DMS114 treated with DMSO at 0.1 percent for 48 hours (cell line): Measurements from ENCODE around the gene MTCH1.

ENCODE experiments used
- DNase-seq: peaks from one replicate; lab custom pipeline; 2025; ENCODE audit not compliant: unreplicated experiment; lab: John Stamatoyannopoulos, UW

MTCH1 gene, protein sequence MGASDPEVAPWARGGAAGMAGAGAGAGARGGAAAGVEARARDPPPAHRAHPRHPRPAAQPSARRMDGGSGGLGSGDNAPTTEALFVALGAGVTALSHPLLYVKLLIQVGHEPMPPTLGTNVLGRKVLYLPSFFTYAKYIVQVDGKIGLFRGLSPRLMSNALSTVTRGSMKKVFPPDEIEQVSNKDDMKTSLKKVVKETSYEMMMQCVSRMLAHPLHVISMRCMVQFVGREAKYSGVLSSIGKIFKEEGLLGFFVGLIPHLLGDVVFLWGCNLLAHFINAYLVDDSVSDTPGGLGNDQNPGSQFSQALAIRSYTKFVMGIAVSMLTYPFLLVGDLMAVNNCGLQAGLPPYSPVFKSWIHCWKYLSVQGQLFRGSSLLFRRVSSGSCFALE

DNA sequence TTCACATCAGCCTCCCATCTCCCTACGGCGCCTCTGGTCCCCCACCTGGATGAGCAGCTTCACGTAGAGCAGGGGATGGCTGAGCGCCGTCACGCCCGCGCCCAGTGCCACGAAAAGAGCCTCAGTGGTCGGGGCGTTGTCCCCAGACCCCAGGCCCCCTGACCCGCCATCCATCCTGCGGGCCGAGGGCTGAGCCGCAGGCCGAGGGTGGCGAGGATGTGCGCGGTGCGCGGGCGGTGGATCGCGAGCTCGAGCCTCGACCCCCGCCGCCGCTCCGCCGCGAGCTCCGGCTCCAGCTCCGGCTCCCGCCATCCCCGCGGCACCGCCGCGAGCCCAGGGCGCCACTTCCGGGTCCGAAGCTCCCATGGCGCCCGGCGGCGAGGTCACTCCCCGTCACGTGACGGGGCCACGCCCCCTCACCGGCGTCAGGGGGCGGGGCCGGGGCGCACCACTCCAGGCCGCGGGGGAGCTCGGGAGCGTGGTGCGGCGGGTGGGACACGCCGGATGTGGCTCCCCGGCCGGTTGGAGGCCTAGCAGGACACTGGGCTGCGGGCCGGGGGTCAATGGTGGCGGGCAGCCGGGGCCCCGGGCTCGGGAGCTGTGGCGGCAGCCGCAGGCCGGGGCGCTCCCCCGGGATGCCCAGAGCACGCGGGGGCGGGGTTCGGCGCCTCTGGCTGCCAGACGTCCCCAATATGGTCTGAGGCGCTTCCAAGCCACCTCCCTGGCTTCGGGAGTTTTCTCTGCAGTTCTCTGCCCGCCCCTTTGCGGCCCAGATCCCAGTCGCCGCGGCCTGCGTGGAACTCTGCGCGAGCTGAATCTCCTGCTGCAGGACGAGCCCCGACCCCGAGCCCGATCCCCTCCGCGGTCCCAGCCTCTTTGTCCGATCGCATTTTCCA lies at the start of gene MTCH1:
TSS of gene MTCH1 (minus strand) at position 389 of the 896 bp plus-strand sequence. CDS start at position 366, 23 bp downstream.
- peak; percentile 79 for DNase-seq

DNA sequence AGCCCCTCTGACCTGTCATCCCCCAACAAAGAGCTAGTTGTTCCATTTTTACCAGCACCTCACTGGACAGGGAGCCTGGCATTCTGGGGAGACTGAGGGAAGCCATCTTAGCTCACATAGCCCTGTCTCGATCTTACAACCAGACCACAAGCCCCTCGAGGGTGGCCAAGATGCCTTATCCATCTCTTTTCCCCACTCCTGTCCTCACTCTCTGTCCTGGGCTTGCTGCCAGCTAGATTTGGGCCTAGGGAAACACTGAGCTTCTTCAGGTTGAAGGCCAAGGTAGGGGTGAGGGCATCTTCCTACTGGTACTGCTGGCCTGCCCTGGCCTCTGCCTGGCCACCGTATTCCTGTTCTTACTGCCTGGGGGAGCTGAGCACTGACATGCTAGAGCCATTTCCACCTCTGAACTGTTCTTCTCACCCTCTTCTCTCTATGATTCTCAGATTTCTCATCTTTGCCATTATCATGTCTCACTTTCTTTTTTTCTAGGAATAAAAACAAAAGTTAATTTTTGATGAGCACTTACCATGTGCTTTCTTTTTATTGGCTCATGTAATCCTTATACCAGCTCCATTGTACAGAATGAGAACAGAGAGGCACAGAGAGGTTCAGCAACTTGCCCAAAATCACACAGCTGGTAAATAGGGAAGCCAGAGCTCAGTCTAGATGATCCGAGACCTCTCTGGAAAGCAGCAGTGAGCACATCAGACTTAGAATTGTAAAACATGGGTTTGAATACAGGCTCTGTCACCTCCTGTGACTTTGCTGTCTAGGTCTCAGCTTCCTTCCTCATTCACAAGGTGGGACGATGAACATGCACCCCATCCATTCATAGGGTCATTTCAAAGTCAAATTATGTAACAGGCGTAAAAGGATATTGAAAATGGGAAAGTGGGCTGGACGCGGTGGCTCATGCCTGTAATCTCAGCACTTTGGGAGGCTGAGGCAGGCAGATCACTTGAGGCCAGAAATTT lies 48.1 kb upstream of the MTCH1 start:
- DNase-seq = no peak

DNA sequence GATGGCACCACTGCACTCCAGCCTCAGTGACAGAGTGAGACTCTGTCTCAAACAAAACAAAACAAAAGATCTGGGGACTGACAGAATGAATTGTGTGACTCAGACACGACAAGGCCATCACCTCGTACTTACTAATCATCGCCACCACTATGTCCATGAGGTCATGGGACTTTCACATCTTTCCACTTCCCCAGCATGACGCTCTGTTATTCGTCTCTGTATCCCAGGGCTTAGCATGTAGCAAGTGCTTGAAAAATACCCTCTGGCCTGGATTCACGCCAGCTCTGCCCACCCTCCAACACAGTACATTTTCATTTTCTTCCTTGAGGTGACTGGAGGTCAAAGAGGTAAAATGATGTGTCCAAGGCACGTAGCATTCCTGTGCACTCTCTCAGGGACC lies 47.3 kb upstream of the MTCH1 start:
- DNase-seq = no peak

DNA sequence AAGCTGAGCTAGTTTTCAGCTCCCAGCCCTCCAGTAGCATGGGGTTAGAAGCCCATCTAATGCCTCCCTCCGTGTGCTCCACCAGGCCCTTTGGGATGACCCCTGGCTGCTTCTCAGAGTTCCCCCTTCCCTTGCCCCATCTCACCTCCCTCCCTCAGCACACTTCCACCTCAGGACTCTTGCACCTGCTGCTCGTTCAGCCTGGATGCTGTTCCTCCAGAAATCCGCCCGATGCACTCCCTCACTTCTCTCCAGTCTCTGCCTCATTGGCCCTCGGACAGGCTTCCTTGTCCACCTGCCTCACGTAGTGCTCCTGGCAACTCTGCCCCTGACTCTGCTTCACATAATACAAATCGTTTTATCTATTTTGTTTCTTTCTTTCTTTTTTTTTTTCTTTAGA lies 46.2 kb upstream of the MTCH1 start:
- no peak for DNase-seq

DNA sequence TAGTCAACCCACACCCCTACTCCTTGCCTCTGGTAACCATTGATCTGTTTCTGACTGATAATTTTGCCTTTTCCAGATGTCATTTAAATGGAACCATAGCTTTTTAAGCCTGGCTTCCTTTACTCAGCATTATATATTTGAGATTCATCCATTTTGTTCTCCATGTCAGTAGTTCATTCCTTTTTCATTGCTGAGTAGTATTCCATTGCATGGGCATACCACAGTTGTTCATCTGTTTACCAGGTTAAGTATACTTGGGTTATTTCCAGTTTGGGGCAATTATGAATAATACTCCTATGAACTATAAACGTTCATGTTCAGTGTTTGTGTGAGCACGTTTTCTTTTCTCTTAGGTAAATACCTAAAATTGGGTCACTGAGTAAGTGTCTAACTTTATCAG lies 44.6 kb upstream of the MTCH1 start:
- no peak for DNase-seq

DNA sequence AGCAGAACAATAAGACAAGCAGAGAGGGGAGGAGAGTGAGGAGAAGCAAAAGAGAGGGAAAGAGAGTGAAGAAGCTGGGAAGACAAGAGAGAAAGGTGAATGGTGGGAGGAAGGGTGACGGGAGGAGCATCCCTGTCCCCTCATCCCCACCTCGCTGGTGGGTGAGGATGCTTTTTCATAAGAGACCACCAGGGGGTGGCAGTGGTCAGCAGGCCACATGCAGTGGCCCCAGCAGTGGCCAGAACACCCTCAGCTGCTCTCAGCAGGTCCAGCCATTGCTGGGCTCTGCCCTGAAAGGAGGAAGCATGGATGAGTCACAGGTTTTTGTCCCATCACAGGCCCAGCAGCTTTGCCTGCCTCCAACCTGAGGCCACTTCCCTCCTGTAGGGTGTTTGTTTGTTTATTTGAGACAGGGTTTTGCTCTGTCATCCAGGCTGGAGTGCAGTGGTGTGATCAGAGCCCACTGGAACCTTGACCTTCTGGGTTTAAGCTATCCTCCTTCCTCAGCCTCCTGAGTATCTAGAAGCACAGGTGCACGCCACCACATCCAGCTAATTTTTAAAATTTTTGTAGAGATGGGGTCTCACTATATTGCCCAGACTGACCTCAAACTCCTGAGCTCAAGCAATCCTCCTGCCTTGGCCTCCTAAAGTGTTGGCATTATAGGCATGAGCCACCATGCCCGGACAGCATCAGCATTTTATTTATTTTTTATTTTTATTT lies 43.4 kb upstream of the MTCH1 start:
- DNase-seq = peak; percentile 44

DNA sequence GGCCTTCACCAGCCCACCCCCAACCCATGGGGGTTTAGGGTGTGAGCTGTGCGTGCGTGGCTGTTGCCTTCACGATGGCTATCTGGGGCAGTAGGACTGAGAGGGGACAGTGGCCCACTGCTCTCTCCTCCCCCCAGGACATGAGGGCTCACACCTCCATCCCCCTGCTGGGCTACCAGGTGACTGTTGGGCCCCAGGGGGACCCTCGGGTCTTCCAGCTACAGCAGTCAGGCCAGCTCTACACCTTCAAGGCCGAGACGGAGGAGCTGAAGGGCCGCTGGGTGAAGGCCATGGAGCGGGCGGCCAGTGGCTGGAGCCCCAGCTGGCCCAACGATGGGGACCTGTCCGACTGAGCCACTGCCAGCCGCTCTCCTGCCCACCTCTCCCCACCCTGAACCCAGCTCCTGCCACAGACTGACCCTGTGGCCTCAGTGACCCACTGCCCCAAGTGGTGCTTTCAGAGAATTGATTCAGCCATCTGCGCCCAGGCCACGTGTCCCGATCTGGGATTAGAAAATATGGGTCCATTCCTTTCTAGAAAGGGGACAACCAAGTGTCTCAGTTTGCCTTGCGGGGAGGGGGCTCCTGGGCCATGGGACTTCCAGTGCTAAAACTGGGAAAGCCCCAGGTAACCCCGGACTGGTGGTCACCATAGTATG lies 41.9 kb upstream of the MTCH1 start:
- DNase-seq = no peak

DNA sequence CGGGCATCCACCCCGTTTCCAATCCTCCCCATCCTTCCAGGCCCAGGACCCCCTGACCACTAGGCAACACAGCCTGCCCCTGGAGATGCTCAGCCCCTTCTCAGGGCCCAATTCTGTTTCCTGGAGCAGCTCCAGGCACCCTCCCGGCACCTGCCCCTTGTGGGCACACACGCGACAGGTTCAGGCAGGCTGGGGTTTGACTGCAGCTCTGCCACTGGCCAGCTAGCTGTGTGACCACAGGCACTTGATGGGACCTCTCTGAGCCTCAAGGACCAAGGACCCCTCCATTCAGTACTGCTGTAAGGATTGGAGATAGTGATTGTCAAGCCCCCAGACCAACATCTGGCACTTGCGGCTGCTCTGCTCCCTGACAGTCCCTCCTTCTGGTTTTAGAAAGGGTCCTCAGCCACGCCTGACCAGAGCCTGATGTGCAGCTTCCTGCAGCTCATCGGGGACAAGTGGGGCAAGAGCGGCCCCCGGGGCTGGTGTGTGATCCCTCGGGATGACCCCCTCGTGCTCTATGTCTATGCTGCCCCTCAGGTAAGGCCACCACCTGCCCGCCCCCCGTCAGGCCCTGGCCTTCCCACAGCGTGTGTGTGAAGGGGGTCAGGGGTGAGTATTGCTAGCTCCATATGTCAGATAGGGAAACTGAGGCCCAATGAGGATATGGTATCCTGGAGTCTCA lies 41.2 kb upstream of the MTCH1 start:
- no peak for DNase-seq

DNA sequence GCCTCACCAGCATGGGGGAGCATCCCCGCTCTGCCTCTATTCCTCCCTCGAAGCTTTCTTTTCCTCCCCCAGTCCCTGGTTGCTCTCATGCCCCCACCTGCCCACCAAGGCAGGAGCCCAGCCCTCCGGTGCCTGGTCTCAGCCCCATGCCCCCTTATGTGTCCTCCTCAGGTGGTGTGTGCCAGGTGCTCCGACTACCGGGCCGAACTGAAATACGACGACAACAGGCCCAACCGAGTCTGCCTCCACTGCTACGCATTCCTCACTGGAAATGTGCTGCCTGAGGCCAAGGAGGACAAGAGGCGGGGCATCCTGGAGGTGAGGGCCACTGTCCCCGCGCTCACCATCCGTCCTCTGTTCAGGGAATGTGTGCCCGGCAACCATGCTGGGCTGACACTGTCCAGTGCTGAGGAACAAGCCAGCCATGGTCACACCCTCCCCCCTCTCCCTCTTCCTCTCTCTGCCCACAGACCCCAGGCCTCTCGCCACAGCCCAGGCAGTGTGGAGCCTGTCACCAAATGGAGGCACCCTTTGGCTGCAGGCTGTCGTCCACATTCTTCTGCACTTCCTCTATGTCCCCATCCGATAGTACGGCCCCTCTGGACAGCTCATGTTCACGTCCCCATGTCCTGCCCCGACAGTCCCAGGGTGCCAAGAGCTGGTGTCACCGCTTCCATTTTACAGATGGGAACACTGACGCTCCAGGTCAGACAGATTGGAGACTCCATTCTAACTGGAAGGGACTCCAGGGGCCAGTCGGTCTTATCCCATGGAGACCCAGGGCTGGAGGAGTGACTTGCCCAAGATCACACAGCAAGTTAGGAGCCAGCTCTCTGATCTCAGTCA lies 39.8 kb upstream of the MTCH1 start:
- no peak for DNase-seq

DNA sequence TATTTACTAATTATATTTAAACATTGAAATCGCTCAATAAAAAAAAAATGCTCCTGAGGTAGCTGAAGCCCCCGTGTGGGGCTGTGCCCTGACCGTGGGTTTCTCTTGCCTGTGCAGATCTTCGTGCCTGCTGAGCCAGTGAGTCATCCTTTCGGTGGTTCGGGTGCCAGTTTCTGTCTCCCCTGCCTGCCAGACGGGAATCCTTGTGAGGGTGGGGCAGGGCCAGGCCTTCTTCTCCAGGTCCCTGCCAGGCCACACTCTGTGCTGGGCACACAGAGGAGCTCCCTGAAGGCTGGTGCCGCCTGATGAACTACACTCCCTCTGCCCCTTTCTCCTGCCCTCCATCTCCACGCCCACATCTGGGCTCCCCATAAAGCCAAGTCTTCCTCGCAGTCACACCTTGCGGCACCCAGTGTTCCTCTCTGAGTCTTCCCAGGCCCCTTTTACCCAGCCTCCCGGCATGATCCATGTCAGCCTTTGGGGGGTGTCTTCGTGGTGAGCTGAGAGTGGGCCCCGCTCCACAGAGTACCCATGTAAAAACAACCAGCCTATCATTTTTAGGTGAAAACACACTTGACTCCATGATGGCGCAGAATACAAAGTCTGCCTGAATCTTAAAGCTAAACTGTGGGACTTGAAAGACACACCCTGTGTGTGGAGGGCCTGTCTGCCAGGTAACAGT lies 38.8 kb upstream of the MTCH1 start:
- no peak for DNase-seq

DNA sequence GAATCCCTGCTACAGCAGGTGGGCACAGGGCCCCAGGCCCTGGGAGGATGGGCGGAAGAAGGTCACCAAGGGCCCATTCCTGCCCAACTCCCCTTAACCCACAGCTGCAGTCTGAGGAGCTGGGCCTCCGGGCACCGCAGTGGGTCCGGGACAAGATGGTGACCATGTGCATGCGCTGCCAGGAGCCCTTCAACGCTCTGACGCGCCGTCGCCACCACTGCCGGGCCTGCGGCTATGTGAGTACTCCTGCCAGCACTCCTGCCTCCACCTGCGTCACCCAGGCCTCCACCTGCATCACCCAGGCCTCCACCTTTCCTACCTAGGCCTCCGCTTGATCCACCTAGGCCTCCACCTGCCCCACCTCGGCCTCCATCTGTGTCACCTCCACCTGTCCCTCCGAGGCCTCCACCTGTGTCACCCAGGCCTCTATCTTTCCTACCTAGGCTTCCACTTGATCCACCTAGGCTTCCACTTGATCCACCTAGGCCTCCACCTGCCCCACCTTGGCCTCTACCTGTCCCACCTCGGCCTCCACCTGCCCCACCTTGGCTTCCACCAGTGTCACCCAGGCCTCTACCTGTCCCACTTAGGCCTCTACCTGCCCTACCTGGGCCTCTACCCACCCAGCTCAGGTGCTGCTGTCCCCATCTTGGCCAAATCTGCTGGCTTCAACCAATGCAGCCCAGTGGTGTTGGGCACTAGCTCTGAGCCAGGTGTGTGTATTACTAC lies 36.3 kb upstream of the MTCH1 start:
- DNase-seq = no peak

DNA sequence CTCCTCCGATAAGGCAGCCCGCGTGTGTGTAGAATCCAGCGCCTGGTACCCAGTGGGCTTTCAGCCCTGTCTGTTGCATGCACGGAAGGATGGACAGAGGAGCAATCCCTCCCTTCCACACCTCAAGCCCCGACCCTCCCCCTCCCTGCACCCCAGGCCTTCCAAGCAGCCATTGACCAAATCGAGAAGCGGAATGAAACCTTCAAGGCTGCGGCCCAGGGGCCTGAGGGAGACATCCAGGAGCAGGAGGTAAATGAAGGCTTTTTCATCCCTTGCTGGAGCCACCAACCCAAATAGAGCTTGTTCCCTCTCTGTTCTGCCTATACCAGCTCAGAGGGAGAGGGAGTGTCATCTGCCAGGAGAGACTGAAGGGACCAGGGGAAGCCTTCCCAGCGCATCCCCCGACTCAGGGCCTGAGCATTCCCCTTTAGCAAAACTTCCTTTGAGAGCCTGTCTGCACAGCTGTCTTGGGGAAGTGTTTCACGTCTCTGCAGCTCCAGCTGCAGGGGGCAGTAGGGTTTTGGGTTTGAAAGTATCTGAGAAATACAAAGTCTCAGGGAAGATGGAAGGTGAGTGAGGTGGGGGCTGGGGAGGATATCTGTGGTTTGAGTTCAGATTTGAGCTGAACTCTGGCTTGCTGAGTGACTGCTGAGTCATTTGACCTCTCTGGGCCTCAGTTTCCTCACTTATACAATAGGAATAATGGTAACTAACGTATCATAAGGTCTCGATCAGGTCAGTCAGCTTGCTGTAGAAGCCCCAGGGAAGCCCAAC lies 35.5 kb upstream of the MTCH1 start:
- DNase-seq = peak; percentile 54

DNA sequence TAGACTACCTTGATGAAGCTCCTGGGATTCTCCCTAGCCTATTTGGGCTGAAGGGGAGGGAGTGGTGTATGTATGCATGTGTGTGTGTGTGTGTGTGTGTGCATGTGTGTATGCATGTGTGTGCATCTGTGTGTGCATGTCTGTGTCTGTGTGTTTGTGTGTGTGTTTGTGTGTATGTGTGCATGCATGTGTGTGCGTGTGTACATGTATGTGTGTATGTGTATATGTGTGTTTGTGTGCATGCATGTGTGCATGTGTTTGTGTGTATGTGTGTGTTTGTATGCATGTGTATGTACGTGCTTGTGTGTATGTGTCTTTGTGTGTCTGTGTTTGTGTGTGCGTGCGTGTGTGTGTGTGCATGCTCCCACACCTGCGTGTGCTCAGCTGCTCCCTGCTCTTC lies 34.8 kb upstream of the MTCH1 start:
- no peak for DNase-seq

DNA sequence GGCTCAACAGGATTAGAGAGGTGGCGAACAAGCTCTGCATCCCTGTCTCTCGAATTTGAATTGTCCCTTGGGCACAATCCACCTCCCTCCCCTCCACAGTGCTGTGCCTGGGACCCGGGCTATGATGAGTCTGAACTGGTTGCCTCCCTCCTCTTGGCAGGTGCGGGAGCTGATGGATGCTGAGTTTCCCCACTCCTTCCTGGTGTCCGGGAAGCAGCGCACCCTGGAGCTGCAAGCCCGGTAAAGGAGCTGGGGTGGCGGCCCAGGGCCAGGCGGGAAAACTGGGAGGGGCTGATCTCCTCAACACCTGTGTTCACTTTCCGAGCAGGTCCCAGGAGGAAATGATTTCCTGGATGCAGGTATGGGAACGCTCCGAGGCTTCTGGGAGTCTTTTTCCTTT lies 34.4 kb upstream of the MTCH1 start:
- DNase-seq = no peak

DNA sequence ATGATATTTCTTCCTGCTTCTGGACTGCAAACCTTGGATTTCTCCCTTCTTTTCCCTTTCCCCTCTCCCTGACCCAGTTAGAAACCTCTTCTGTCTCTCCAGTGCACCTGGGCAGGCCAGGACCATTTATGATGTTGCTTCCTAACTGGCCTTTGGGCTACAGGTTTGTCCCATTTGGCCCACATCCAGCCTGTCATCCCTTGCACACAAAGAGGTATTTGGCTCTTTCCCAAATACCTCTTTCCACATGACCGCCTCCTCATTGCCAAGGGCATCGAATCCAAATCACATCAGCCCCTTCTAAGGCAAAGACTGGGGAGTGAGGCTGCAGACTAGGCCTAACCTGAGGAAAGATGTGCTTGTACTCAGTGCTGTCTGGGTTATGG lies 33.1 kb upstream of the MTCH1 start:
- no peak for DNase-seq
